ENCODE data around the gene FBXL4.

FBXL4 gene

DNA sequence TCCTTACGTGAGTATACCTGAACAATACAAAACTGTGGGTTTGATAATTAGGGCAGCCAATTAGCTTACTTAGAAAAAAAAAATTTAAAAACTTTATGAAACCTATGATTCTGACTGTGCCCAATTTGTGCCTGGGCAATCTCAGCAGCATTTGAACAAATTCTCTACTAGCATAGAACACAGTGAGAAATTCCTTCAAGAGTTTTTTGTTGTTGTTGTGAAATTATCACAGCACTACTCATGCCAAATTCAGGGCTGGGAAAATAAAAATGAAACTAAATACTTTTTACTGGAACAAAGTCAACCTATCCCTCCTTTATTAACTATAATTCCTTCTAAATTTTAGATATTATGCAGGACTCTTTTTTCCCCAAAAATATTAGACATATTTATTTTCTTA, 70.5 kb downstream of the FBXL4 start:
- H3K4me3 ChIP-seq (ENCODE audit: low read depth, low read length), result no peak overlapping the region
- TF ChIP-seq, protein P1, sequence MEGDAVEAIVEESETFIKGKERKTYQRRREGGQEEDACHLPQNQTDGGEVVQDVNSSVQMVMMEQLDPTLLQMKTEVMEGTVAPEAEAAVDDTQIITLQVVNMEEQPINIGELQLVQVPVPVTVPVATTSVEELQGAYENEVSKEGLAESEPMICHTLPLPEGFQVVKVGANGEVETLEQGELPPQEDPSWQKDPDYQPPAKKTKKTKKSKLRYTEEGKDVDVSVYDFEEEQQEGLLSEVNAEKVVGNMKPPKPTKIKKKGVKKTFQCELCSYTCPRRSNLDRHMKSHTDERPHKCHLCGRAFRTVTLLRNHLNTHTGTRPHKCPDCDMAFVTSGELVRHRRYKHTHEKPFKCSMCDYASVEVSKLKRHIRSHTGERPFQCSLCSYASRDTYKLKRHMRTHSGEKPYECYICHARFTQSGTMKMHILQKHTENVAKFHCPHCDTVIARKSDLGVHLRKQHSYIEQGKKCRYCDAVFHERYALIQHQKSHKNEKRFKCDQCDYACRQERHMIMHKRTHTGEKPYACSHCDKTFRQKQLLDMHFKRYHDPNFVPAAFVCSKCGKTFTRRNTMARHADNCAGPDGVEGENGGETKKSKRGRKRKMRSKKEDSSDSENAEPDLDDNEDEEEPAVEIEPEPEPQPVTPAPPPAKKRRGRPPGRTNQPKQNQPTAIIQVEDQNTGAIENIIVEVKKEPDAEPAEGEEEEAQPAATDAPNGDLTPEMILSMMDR (IDR thresholded peaks at IDR 0.05; ENCODE audit: low read depth, low read length), result no peak
- TF ChIP-seq POLR2A (IDR thresholded peaks at IDR 0.05; ENCODE audit: extremely low read depth, insufficient read length) (no peak), MYC (IDR thresholded peaks at IDR 0.05; ENCODE audit: low read depth, low read length) (no peak)
- TF ChIP-seq, protein P2, sequence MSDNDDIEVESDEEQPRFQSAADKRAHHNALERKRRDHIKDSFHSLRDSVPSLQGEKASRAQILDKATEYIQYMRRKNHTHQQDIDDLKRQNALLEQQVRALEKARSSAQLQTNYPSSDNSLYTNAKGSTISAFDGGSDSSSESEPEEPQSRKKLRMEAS (IDR thresholded peaks at IDR 0.05; ENCODE audit: low read depth, low read length), result no peak
- DNase-seq (ENCODE audit: low read depth), result no peak

DNA sequence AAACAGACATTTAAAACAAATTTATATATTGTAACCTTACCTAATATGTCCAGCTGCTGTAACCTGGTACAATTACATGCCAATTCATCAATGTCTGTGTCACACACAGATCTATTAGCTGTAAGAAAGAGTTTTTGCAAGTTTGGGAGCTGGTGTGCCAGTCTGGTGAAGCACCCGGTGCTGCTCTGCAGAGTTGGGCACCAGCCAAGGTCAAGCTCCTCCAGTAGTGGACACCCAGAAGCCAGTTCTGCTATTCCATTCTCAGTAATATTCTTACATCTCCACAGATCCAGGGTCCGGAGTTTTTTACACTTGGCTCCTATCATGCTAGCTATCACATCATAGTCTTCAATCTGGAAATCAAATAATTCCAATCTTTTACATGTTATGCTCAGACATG, 72.4 kb downstream of the FBXL4 start:
- TF ChIP-seq POLR2A (IDR thresholded peaks at IDR 0.05; ENCODE audit: extremely low read depth, insufficient read length) (no peak), MYC (IDR thresholded peaks at IDR 0.05; ENCODE audit: low read depth, low read length) (no peak)
- TF ChIP-seq, protein P1 (IDR thresholded peaks at IDR 0.05; ENCODE audit: low read depth, low read length), result no peak
- TF ChIP-seq, protein P2 (IDR thresholded peaks at IDR 0.05; ENCODE audit: low read depth, low read length), result no peak
- no peak for DNase-seq (ENCODE audit: low read depth)
- H3K4me3 ChIP-seq (ENCODE audit: low read depth, low read length), result no peak overlapping the region

DNA sequence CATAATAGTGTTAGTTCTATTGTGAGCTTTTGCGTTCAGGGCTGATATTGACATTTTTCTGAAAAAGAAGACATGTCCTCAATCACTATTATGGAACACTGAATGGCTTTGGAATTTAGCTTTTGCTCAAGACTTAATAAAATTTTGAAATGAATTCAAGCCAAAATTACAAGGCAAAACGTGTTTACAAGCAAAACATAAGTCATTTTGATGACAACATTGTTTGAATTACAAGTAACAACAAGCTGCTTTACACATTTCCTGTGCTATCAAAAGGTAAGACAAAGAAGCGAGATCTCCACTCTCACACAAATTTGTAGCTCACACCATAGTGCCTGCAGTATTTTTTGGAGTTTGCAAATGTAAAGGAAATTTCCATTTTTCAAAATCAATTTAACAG, 75.9 kb downstream of the FBXL4 start:
- no peak overlapping the region for H3K4me3 ChIP-seq (ENCODE audit: low read depth, low read length)
- no peak for DNase-seq (ENCODE audit: low read depth)
- TF ChIP-seq, protein P2 (IDR thresholded peaks at IDR 0.05; ENCODE audit: low read depth, low read length), result no peak
- TF ChIP-seq MYC (IDR thresholded peaks at IDR 0.05; ENCODE audit: low read depth, low read length) (no peak), POLR2A (IDR thresholded peaks at IDR 0.05; ENCODE audit: extremely low read depth, insufficient read length) (no peak)
- TF ChIP-seq, protein P1 (IDR thresholded peaks at IDR 0.05; ENCODE audit: low read depth, low read length), result no peak

DNA sequence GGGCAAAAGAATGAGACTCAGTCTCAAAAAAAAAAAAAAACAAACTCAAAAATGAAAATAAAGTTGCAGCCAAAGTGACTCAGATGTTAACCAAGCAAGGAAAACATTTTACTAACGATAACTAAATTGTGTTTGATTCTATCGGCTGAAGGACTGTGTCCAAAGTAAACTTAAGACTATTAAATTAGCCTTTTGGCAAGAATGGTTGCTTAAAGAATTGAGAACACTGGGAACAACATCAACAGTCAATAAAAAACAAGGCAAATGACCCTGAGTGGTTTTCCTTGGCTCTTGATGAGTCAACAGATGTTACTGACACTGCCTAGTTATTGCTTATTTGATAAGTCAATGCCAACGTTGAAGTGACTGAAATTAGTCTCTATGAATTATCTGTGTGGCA, 76.7 kb downstream of the FBXL4 start:
- TF ChIP-seq, protein P1 (IDR thresholded peaks at IDR 0.05; ENCODE audit: low read depth, low read length), result no peak
- TF ChIP-seq POLR2A (IDR thresholded peaks at IDR 0.05; ENCODE audit: extremely low read depth, insufficient read length) (no peak), MYC (IDR thresholded peaks at IDR 0.05; ENCODE audit: low read depth, low read length) (no peak)
- TF ChIP-seq, protein P2 (IDR thresholded peaks at IDR 0.05; ENCODE audit: low read depth, low read length), result no peak
- no peak for DNase-seq (ENCODE audit: low read depth)
- H3K4me3 ChIP-seq (ENCODE audit: low read depth, low read length), result no peak overlapping the region

DNA sequence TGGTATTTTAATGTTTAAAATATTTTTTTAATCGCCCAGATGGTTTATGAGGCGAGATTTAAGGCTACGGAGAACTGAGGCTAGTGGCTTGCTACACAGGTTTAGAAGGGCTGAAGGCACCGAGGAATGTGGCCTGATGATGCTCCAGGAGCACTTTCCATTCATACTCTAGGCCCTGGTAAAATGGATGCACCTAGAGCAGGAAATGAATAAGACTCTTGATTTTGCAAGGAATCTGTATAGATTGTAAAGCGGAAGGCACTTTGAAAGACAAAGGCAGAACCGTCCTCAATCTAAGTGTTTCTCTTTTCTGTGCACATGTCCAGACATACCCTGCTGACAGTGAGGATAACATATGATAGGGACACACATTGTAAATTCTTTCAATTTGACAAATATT, 83.2 kb downstream of the FBXL4 start:
- DNase-seq (ENCODE audit: low read depth), result no peak
- TF ChIP-seq POLR2A (IDR thresholded peaks at IDR 0.05; ENCODE audit: extremely low read depth, insufficient read length) (no peak), MYC (IDR thresholded peaks at IDR 0.05; ENCODE audit: low read depth, low read length) (no peak)
- TF ChIP-seq, protein P2 (IDR thresholded peaks at IDR 0.05; ENCODE audit: low read depth, low read length), result no peak
- TF ChIP-seq, protein P1 (IDR thresholded peaks at IDR 0.05; ENCODE audit: low read depth, low read length), result no peak
- no peak overlapping the region for H3K4me3 ChIP-seq (ENCODE audit: low read depth, low read length)

All from NB4 (cell line).